Trophoblast cell (in vitro differentiated cells and primary cell): ENCODE results near the gene MYBPHL.

Source experiments
- DNase-seq, 2 donors: peaks; one replicate each; pipeline ENCODE4 v3.0.0-alpha.2; 2016
- H2AFZ ChIP-seq: 2 replicates; pipeline ENCODE4 v1.6.1; 2013; ENCODE audit warnings: low read length, moderate library complexity, mild to moderate bottlenecking; ENCODE audit not compliant: insufficient read depth, poor library complexity
- H2AK5ac ChIP-seq: 2 replicates; pipeline ENCODE4 v1.6.1; 2013; ENCODE audit warnings: mild to moderate bottlenecking, low read length
- H2BK120ac ChIP-seq: 2 replicates; pipeline ENCODE4 v1.6.1; 2013; ENCODE audit warnings: low read length, mild to moderate bottlenecking, moderate library complexity; ENCODE audit not compliant: insufficient read depth, poor library complexity
- H2BK12ac ChIP-seq: 2 replicates; pipeline ENCODE4 v1.6.1; 2013; ENCODE audit warnings: mild to moderate bottlenecking, low read length, moderate library complexity
- H2BK5ac ChIP-seq: 2 replicates; pipeline ENCODE4 v1.6.1; 2013; ENCODE audit warnings: low read length, low read depth, moderate library complexity, mild to moderate bottlenecking; ENCODE audit not compliant: poor library complexity
- H3K14ac ChIP-seq: 2 replicates; pipeline ENCODE4 v1.6.1; 2013; ENCODE audit warnings: mild to moderate bottlenecking, low read length
- H3K18ac ChIP-seq: 2 replicates; pipeline ENCODE4 v1.6.1; 2013; ENCODE audit warnings: mild to moderate bottlenecking, low read length
- H3K23ac ChIP-seq: 2 replicates; pipeline ENCODE4 v1.6.1; 2013; ENCODE audit warnings: low read length
- H3K27ac ChIP-seq: 2 replicates; pipeline ENCODE4 v1.5.1; 2013; ENCODE audit warnings: low read depth, mild to moderate bottlenecking, inconsistent platforms, low read length, moderate library complexity
- H3K27me3 ChIP-seq: 2 replicates; pipeline ENCODE4 v1.6.1; 2013; ENCODE audit warnings: inconsistent platforms, mild to moderate bottlenecking, low read length, moderate library complexity; ENCODE audit not compliant: insufficient read depth
- H3K36me3 ChIP-seq, 2 experiments: 1 replicate in 1 of 2; 2 replicates in 1 of 2; pipeline ENCODE4 v1.6.1; 2013; ENCODE audit warnings: low read length in 2 of 2, mild to moderate bottlenecking in 2 of 2, moderate library complexity in 1 of 2; ENCODE audit not compliant: insufficient read depth in 2 of 2, control insufficient read depth in 1 of 2
- H3K4ac ChIP-seq: 2 replicates; pipeline ENCODE4 v1.6.1; 2013; ENCODE audit warnings: low read depth, mild to moderate bottlenecking, low read length, moderate library complexity
- H3K4me1 ChIP-seq, 2 experiments: 1 replicate in 1 of 2; 2 replicates in 1 of 2; pipeline ENCODE4 v1.6.1; 2013; ENCODE audit warnings: low read length in 2 of 2, mild to moderate bottlenecking in 2 of 2, moderate library complexity in 1 of 2; ENCODE audit not compliant: insufficient read depth in 2 of 2, control insufficient read depth in 1 of 2
- H3K4me2 ChIP-seq: 2 replicates; pipeline ENCODE4 v1.6.1; 2013; ENCODE audit warnings: inconsistent platforms, mild to moderate bottlenecking, low read length, moderate library complexity
- H3K4me3 ChIP-seq: 2 replicates; pipeline ENCODE4 v1.5.1; 2013; ENCODE audit warnings: mild to moderate bottlenecking, low read depth, low read length, inconsistent platforms
- H3K79me1 ChIP-seq: one replicate; pipeline ENCODE4 v1.6.1; 2013; ENCODE audit warnings: low read length
- H3K79me2 ChIP-seq: 2 replicates; pipeline ENCODE4 v1.6.1; 2013; ENCODE audit warnings: low read length, mild to moderate bottlenecking; ENCODE audit not compliant: control insufficient read depth, insufficient read depth, poor library complexity
- H3K9ac ChIP-seq: 2 replicates; pipeline ENCODE4 v1.6.1; 2013; ENCODE audit warnings: mild to moderate bottlenecking, low read length
- H3K9me3 ChIP-seq: 2 replicates; pipeline ENCODE4 v1.6.1; 2013; ENCODE audit warnings: low read depth, mild to moderate bottlenecking, control low read depth, inconsistent platforms, low read length; ENCODE audit not compliant: insufficient read depth
- H4K12ac ChIP-seq: 2 replicates; pipeline ENCODE4 v1.6.1; 2013; ENCODE audit warnings: low read depth, mild to moderate bottlenecking, low read length, moderate library complexity
- H4K8ac ChIP-seq: 2 replicates; pipeline ENCODE4 v1.6.1; 2013; ENCODE audit warnings: low read depth, mild to moderate bottlenecking, low read length, moderate library complexity
- H4K91ac ChIP-seq: one replicate; pipeline ENCODE4 v1.6.1; 2013; ENCODE audit warnings: low read depth, mild to moderate bottlenecking, low read length, moderate library complexity
- WGBS: extraction: QIAGEN DNeasy Blood & Tissue Kit; methylation state at CpG from one replicate; pipeline ENCODE4 v1.1.7; 2013; ENCODE audit warnings: missing lambda C conversion rate; ENCODE audit not compliant: insufficient read length, insufficient coverage; ENCODE audit errors: extremely low coverage; 5-methylcytosine and 5-hydroxymethylcytosine counted together

The MYBPHL gene

DNA sequence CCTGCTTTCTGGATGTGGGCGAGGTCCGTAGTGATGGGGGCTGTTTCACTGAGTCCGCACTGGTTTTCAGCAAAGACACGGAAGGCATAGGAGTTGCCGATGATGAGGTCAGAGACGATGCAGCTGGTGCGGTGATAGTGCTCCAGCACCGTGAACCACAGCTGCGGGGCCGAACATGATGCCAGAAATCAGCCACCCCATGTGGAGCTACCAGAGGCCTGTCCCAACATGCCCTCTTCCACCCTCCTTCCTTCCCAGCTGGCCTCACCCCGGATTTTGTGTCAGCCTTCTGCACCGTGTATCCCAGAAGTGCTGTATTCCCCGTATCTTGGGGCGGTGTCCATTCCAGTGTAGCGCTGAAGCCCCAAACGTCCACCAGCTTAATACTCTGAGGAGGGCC is 10.0 kb downstream of the MYBPHL start:
- Histone ChIP-seq H2AFZ (peak overlapping the region; percentile 8), H3K4me3 (no peak overlapping the region), H3K27ac (peak overlapping the region; percentile 95), H4K12ac (no peak overlapping the region), H3K4me2 (no peak overlapping the region), H2BK120ac (peak overlapping the region; percentile 97), H2AK5ac (peak overlapping the region; percentile 98), H3K23ac (no peak overlapping the region), H3K18ac (peak overlapping the region; percentile 70), H3K9me3 (no peaks in the 10 kb centered on the region), H3K36me3 (no peaks in the 10 kb centered on the region), H3K4me1 (peaks cover 41 to 43% of the 10 kb centered on the region in 2 experiments), H3K79me2 (peaks cover 17% of the 10 kb centered on the region), H2BK5ac (peak overlapping the region; percentile 92), H3K27me3 (no peaks in the 10 kb centered on the region), H4K91ac (peak overlapping the region; percentile 99), H2BK12ac (peak overlapping the region; percentile 98), H4K8ac (peak overlapping the region; percentile 68), H3K14ac (peak overlapping the region; percentile 94), H3K4ac (peak overlapping the region; percentile 93), H3K9ac (no peak overlapping the region), H3K79me1 (peaks cover 50% of the 10 kb centered on the region)
- no peak for DNase-seq
- WGBS: no CpG with 5 or more reads among the region's 16 CpGs

DNA sequence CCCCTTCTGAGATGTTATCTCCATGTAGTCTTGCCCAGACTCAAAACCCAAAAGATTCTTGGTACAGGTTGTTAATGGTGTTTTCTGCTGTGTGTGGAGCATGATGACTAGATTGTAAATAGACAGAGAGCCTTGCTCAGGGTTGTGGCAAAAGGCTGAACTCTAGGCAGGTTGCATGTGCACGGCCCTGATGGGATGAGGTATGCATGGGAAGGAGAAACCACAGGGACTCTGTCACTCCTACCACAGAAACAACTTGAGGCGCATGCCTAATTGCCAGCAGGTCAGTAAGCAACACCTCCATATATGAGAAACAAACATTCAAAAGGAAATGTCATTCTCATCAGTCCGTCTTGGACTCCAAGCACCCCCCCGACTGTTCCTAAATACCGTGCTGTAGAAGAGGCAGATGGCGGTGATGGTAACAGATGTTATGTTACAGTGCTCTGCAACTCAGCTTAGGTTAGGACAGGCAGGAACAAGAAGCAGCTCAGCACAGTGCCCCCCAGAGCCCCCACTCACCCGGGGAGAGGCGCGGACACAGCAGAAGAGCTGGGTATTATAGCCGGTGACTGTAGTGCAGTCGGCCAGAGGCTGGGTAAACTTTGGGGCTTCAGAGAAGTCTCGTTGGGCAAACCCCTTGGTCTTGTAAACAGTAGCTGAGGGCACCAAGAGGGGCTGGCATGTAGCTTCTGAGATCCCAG is 10.9 kb downstream of the MYBPHL start:
- Histone ChIP-seq H3K27ac (no peak overlapping the region), H2AFZ (no peak overlapping the region), H4K8ac (peak overlapping the region; percentile 52), H3K23ac (no peak overlapping the region), H3K14ac (peak overlapping the region; percentile 57), H3K36me3 (no peaks in the 10 kb centered on the region), H2AK5ac (peak overlapping the region; percentile 53), H2BK5ac (peak overlapping the region; percentile 36), H4K12ac (no peak overlapping the region), H4K91ac (peak overlapping the region; percentile 89), H3K4ac (peak overlapping the region; percentile 32), H3K27me3 (no peaks in the 10 kb centered on the region), H3K9me3 (no peaks in the 10 kb centered on the region), H3K79me2 (peaks cover 17% of the 10 kb centered on the region), H3K79me1 (peaks cover 48% of the 10 kb centered on the region), H3K18ac (peak overlapping the region; percentile 78), H3K4me1 (peaks cover 42 to 43% of the 10 kb centered on the region in 2 experiments), H2BK120ac (peak overlapping the region; percentile 77), H3K4me3 (no peak overlapping the region), H3K9ac (no peak overlapping the region), H2BK12ac (peak overlapping the region; percentile 93), H3K4me2 (no peak overlapping the region)
- WGBS: no CpG with 5 or more reads among the region's 12 CpGs
- DNase-seq: no peak

DNA sequence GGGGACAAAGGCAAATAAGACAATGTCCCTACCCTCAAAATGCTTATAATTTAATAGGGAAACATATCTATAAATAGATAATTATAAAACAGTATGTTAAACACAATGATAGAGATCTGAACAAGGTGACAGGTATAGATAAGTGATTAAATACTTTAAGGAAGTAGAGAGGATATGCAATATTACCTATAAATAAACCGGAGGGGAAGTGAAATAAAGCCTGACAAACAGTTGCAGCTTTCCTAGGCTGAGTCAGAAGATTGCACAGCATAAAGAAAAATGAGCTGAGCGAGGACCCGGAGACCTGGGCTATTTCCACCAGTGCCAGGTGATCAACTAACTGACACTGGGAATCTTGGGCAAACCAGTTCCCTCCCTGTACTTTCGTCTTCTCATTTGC is 12.3 kb downstream of the MYBPHL start:
- no peak overlapping the region for H3K23ac ChIP-seq
- H3K36me3 ChIP-seq: no peaks in the 10 kb centered on the region
- no peak overlapping the region for H2BK12ac ChIP-seq
- no peak overlapping the region for H2BK5ac ChIP-seq
- H3K79me2 ChIP-seq: peaks cover 10% of the 10 kb centered on the region
- H3K4me1 ChIP-seq: peaks cover 30 to 32% of the 10 kb centered on the region in 2 experiments
- H3K4me3 ChIP-seq: no peak overlapping the region
- no peak overlapping the region for H4K91ac ChIP-seq
- no peak overlapping the region for H2AK5ac ChIP-seq
- no peak for DNase-seq
- no peaks in the 10 kb centered on the region for H3K9me3 ChIP-seq
- no peak overlapping the region for H2BK120ac ChIP-seq
- H3K9ac ChIP-seq: no peak overlapping the region
- H2AFZ ChIP-seq: no peak overlapping the region
- no peaks in the 10 kb centered on the region for H3K27me3 ChIP-seq
- H3K79me1 ChIP-seq: peaks cover 36% of the 10 kb centered on the region
- no peak overlapping the region for H3K4me2 ChIP-seq
- H4K8ac ChIP-seq: no peak overlapping the region
- H3K18ac ChIP-seq: no peak overlapping the region
- WGBS: no CpG with 5 or more reads among the region's 4 CpGs
- H3K27ac ChIP-seq: no peak overlapping the region
- H3K4ac ChIP-seq: no peak overlapping the region
- H3K14ac ChIP-seq: no peak overlapping the region
- H4K12ac ChIP-seq: no peak overlapping the region

DNA sequence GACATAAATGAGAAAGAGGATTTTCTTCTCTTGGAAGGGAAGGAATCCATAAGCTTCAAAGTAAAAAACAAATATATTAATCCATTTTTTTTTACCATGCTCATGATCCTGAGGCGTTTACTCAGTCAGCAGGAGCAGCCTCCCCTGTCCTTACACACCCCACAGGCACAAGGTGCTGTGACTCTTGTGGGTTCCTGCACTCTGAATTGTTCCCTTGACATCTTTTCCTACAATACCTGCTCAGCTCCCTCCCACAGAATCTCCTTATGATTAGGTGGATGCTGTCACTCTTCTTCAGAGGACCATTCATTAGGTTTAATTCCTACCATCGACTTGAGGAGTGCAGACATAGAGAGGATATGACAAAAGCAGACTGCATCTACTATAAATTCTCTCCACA is 13.8 kb downstream of the MYBPHL start:
- Histone ChIP-seq H3K23ac (no peak overlapping the region), H3K36me3 (no peaks in the 10 kb centered on the region), H3K79me1 (peaks cover 31% of the 10 kb centered on the region), H3K9me3 (no peaks in the 10 kb centered on the region), H2BK5ac (no peak overlapping the region), H4K8ac (no peak overlapping the region), H2BK12ac (peak overlapping the region; percentile 37), H3K9ac (no peak overlapping the region), H3K79me2 (peaks cover 10% of the 10 kb centered on the region), H3K27ac (no peak overlapping the region), H3K14ac (no peak overlapping the region), H3K4ac (no peak overlapping the region), H3K4me2 (no peak overlapping the region), H4K12ac (no peak overlapping the region), H2AK5ac (no peak overlapping the region), H3K18ac (no peak overlapping the region), H3K27me3 (no peaks in the 10 kb centered on the region), H3K4me1 (peaks cover 24% of the 10 kb centered on the region in 2 experiments), H3K4me3 (no peak overlapping the region), H2AFZ (no peak overlapping the region), H2BK120ac (peak overlapping the region; percentile 64), H4K91ac (peak overlapping the region; percentile 32)
- WGBS: no CpG with 5 or more reads among the region's 2 CpGs
- DNase-seq: no peak
